RWPE2 (cell line): ENCODE measurements around the gene ZNF576.
A peak's percentile ranks its signal among the peaks of the same experiment; 100 is the strongest.

Experiments used
- ATAC-seq: fragments of 200-7000 bp; cut with Tn5 transposase; 3 replicates; pipeline ENCODE4 v1.9.1; 2021; ENCODE audit warnings: low read depth
- DNase-seq: peaks from one replicate; pipeline ENCODE4 v3.0.0-alpha.2; 2020; ENCODE audit warnings: low spot score
- H3K27ac ChIP-seq: fragments of 450-650 bp; 2 replicates; pipeline ENCODE4 v1.5.1; 2017; ENCODE audit warnings: mild to moderate bottlenecking; ENCODE audit not compliant: poor library complexity, severe bottlenecking
- H3K27me3 ChIP-seq: fragments of 250-450 bp; sonication (Bioruptor Pico); 2 replicates; pipeline ENCODE4 v1.5.1; 2021; ENCODE audit warnings: mild to moderate bottlenecking, moderate library complexity; ENCODE audit not compliant: insufficient read depth, poor library complexity, severe bottlenecking
- H3K36me3 ChIP-seq: fragments of 250-450 bp; sonication (Bioruptor Pico); 2 replicates; pipeline ENCODE4 v1.5.1; 2020; ENCODE audit warnings: low read depth, mild to moderate bottlenecking, moderate library complexity
- H3K4me1 ChIP-seq: fragments of 250-450 bp; sonication (Bioruptor Pico); 2 replicates; pipeline ENCODE4 v1.5.1; 2021; ENCODE audit warnings: mild to moderate bottlenecking, moderate library complexity; ENCODE audit not compliant: insufficient read depth, poor library complexity, severe bottlenecking
- H3K4me3 ChIP-seq: fragments of 250-450 bp; sonication (Bioruptor Pico); 2 replicates; pipeline ENCODE4 v1.5.1; 2021; ENCODE audit warnings: mild to moderate bottlenecking, moderate library complexity; ENCODE audit not compliant: severe bottlenecking
- H3K9me3 ChIP-seq: fragments of 250-450 bp; sonication (Bioruptor Pico); 2 replicates; pipeline ENCODE4 v1.5.1; 2021; ENCODE audit warnings: mild to moderate bottlenecking, moderate library complexity; ENCODE audit not compliant: severe bottlenecking
- TF ChIP-seq, protein P1 (sequence below): fragments of 450-650 bp; IDR thresholded peaks from one replicate; pipeline ENCODE4 v1.5.1; 2017; ENCODE audit warnings: mild to moderate bottlenecking, moderate library complexity; ENCODE audit not compliant: poor library complexity, severe bottlenecking

ZNF576 gene

GRCh38 chr19:43607238-43608205, 11.1 kb downstream of the ZNF576 start:
- Histone ChIP-seq H3K4me3 (no peak overlapping the region), H3K27ac (peak overlapping the region; percentile 39), H3K9me3 (no peaks in the 10 kb centered on the region), H3K27me3 (no peaks in the 10 kb centered on the region), H3K4me1 (peaks cover 9% of the 10 kb centered on the region), H3K36me3 (peaks cover 4% of the 10 kb centered on the region; the same call in 1 of the 2 replicates)
- DNase-seq (no peak), ATAC-seq (no peak)
- TF ChIP-seq, protein P1, sequence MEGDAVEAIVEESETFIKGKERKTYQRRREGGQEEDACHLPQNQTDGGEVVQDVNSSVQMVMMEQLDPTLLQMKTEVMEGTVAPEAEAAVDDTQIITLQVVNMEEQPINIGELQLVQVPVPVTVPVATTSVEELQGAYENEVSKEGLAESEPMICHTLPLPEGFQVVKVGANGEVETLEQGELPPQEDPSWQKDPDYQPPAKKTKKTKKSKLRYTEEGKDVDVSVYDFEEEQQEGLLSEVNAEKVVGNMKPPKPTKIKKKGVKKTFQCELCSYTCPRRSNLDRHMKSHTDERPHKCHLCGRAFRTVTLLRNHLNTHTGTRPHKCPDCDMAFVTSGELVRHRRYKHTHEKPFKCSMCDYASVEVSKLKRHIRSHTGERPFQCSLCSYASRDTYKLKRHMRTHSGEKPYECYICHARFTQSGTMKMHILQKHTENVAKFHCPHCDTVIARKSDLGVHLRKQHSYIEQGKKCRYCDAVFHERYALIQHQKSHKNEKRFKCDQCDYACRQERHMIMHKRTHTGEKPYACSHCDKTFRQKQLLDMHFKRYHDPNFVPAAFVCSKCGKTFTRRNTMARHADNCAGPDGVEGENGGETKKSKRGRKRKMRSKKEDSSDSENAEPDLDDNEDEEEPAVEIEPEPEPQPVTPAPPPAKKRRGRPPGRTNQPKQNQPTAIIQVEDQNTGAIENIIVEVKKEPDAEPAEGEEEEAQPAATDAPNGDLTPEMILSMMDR: no peak

- Histone ChIP-seq H3K27ac (no peak overlapping the region), H3K27me3 (no peaks in the 10 kb centered on the region), H3K4me3 (no peak overlapping the region), H3K36me3 (peaks cover 8% of the 10 kb centered on the region; the same call in 1 of the 2 replicates), H3K4me1 (peaks cover 9% of the 10 kb centered on the region), H3K9me3 (no peaks in the 10 kb centered on the region)
- no peak for DNase-seq
- ATAC-seq: no peak
- TF ChIP-seq, protein P1: no peak
Measured at GRCh38 chr19:43609872-43610271, 13.5 kb downstream of the ZNF576 start.

DNA sequence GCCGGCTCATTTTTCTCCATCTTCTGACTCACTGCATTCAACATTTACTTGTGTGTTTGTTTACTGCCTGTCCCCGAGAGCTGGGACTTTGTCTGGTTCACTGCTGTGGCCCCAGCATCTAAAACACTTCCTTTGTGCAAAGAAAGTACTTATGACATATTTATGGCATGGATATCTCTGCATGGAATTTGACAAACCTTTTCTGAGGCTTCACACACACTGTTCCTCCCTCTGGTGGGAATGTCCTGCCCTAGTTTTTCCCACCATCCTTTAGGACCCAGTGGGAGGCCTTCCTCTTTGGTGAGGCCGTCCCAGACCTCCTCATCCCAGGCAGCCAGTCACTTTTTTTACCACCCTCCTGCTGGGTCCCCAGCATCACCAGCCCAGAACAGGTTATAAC, 14.1 kb downstream of the ZNF576 start:
- Histone ChIP-seq H3K9me3 (no peaks in the 10 kb centered on the region), H3K4me3 (no peak overlapping the region), H3K4me1 (peaks cover 9% of the 10 kb centered on the region), H3K27ac (no peak overlapping the region), H3K27me3 (no peaks in the 10 kb centered on the region), H3K36me3 (peaks cover 8% of the 10 kb centered on the region; the same call in 1 of the 2 replicates)
- TF ChIP-seq, protein P1: no peak
- DNase-seq: no peak
- no peak for ATAC-seq

DNA sequence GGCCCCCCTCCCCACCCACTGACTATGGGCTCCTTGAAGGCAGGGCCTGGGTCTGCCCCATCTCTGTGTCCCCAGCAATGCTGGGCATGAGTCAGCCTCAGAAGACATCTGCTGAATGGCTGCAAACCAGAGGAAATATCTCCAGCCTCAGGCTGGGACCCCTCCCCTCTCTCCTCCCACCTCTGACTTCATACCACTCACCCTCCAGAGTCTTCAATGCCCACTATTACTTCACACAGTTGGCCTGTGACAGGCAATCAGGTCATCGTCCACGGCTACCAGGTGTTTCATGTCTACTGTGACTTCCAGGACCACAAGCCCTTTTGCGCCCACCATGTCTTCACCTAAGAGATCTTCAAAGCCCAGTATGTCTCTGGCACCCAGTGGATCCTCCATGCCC, 15.4 kb downstream of the ZNF576 start, which contains the start of gene SRRM5:
SRRM5 (plus strand) TSS at position 301 of the 400 bp plus-strand sequence; CDS start at position 335, 34 bp downstream.
- DNase-seq (no peak), ATAC-seq (no peak)
- Histone ChIP-seq H3K36me3 (peaks cover 8% of the 10 kb centered on the region; the same call in 1 of the 2 replicates), H3K4me1 (peaks cover 5% of the 10 kb centered on the region), H3K4me3 (no peak within 1 kb of the TSS), H3K27me3 (no peaks in the 10 kb centered on the region), H3K27ac (no peak within 1 kb of the TSS), H3K9me3 (no peaks in the 10 kb centered on the region)
- TF ChIP-seq, protein P1: no peak
